Neuron (in vitro differentiated cells): Measurements from ENCODE around the gene KCNJ10.

Experiments used
- H2AFZ ChIP-seq: one replicate; pipeline ENCODE4 v1.6.1; 2013; ENCODE audit warnings: low read depth, mild to moderate bottlenecking, inconsistent platforms, low read length, moderate library complexity
- H3K27me3 ChIP-seq: one replicate; pipeline ENCODE4 v1.6.1; 2013; ENCODE audit warnings: low read length; ENCODE audit not compliant: insufficient read depth
- H3K36me3 ChIP-seq: one replicate; pipeline ENCODE4 v1.6.1; 2013; ENCODE audit warnings: low read length; ENCODE audit not compliant: insufficient read depth
- H3K4me1 ChIP-seq: one replicate; pipeline ENCODE4 v1.6.1; 2013; ENCODE audit warnings: low read length; ENCODE audit not compliant: insufficient read depth
- H3K4me3 ChIP-seq: 2 replicates; pipeline ENCODE4 v1.5.1; 2013; ENCODE audit warnings: mild to moderate bottlenecking, low read length, moderate library complexity
- H3K9me3 ChIP-seq: one replicate; pipeline ENCODE4 v1.6.1; 2013; ENCODE audit warnings: low read length

KCNJ10 gene

GRCh38 chr1:160085686-160086455, 15.9 kb upstream of the KCNJ10 start:
- no peak overlapping the region for H3K4me3 ChIP-seq
- H3K27me3 ChIP-seq, result peaks cover 14% of the 10 kb centered on the region
- peaks cover 15% of the 10 kb centered on the region for H3K4me1 ChIP-seq
- no peaks in the 10 kb centered on the region for H3K36me3 ChIP-seq
- no peak overlapping the region for H2AFZ ChIP-seq
- no peaks in the 10 kb centered on the region for H3K9me3 ChIP-seq

GRCh38 chr1:160084771-160085321, 14.9 kb upstream of the KCNJ10 start:
- no peaks in the 10 kb centered on the region for H3K9me3 ChIP-seq
- H3K4me3 ChIP-seq, result no peak overlapping the region
- peaks cover 16% of the 10 kb centered on the region for H3K4me1 ChIP-seq
- H3K27me3 ChIP-seq, result peaks cover 20% of the 10 kb centered on the region
- H2AFZ ChIP-seq, result no peak overlapping the region
- H3K36me3 ChIP-seq, result no peaks in the 10 kb centered on the region

DNA sequence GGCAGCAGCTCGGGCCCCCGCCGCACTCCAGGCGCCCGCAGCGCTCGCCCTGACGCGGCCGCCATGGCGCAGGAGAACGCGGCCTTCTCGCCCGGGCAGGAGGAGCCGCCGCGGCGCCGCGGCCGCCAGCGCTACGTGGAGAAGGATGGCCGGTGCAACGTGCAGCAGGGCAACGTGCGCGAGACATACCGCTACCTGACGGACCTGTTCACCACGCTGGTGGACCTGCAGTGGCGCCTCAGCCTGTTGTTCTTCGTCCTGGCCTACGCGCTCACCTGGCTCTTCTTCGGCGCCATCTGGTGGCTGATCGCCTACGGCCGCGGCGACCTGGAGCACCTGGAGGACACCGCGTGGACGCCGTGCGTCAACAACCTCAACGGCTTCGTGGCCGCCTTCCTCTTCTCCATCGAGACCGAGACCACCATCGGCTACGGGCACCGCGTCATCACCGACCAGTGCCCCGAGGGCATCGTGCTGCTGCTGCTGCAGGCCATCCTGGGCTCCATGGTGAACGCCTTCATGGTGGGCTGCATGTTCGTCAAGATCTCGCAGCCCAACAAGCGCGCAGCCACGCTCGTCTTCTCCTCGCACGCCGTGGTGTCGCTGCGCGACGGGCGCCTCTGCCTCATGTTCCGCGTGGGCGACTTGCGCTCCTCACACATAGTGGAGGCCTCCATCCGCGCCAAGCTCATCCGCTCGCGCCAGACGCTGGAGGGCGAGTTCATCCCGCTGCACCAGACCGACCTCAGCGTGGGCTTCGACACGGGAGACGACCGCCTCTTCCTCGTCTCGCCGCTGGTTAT, 14.2 kb upstream of the KCNJ10 start:
- Histone ChIP-seq H3K27me3 (peaks cover 21% of the 10 kb centered on the region), H2AFZ (no peak overlapping the region), H3K9me3 (no peaks in the 10 kb centered on the region), H3K4me1 (peaks cover 16% of the 10 kb centered on the region), H3K4me3 (no peak overlapping the region), H3K36me3 (no peaks in the 10 kb centered on the region)

DNA sequence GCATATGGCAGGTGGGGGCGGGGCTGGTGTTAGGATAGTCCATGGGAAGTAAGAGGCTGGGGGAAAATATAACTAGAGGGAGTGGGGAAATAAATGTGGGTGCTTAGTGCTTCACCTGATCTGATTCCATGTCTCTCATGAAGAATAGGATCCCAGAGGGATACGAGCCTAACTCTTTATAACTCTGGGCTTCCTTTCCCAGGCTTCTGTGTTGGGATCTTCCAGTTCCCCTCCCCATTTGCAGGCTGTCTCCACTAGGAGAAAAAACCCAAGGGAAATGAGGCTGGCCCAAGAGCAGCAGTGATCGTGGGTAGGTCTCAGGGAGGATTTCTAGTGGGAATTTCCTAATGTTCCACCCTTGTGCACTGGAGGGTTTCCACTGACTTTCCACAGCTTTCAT, 13.0 kb upstream of the KCNJ10 start:
- Histone ChIP-seq H3K4me3 (no peak overlapping the region), H3K4me1 (peaks cover 16% of the 10 kb centered on the region), H2AFZ (no peak overlapping the region), H3K36me3 (no peaks in the 10 kb centered on the region), H3K27me3 (peaks cover 21% of the 10 kb centered on the region), H3K9me3 (no peaks in the 10 kb centered on the region)

DNA sequence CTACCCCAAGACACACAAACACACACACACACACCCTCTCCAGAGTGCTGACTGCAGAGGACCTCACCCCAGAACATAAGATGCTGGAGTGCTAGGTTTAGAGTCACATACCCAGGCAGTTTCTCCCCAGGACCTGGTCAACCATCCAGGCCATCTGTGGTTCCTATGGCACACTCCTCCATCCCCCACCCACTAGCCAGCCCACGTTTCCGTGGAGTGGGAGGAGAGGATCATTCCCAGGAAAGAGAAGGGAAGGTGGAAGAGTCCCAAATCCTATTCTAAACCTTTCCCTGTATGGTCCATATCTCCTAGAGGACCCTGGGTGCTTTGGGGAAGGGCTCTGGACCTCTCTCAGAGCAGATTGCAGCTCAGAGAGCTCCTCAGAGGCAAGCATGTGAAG, 12.5 kb upstream of the KCNJ10 start:
- H3K9me3 ChIP-seq, result no peaks in the 10 kb centered on the region
- H3K27me3 ChIP-seq, result peaks cover 21% of the 10 kb centered on the region
- peaks cover 16% of the 10 kb centered on the region for H3K4me1 ChIP-seq
- no peak overlapping the region for H2AFZ ChIP-seq
- no peak overlapping the region for H3K4me3 ChIP-seq
- H3K36me3 ChIP-seq, result no peaks in the 10 kb centered on the region

- Histone ChIP-seq H3K4me3 (no peak within 1 kb of the TSS), H3K36me3 (no peaks in the 10 kb centered on the region), H3K9me3 (no peaks in the 10 kb centered on the region), H2AFZ (no peak within 1 kb of the TSS), H3K27me3 (peaks cover 22% of the 10 kb centered on the region), H3K4me1 (peaks cover 16% of the 10 kb centered on the region)
Observed at GRCh38 chr1:160081261-160081936, 11.4 kb upstream of the KCNJ10 start, which contains the start of gene KCNJ9. Gene KCNJ9 (plus strand): TSS chr1:160081538. CDS start chr1:160084031, 2,493 bp downstream.

DNA sequence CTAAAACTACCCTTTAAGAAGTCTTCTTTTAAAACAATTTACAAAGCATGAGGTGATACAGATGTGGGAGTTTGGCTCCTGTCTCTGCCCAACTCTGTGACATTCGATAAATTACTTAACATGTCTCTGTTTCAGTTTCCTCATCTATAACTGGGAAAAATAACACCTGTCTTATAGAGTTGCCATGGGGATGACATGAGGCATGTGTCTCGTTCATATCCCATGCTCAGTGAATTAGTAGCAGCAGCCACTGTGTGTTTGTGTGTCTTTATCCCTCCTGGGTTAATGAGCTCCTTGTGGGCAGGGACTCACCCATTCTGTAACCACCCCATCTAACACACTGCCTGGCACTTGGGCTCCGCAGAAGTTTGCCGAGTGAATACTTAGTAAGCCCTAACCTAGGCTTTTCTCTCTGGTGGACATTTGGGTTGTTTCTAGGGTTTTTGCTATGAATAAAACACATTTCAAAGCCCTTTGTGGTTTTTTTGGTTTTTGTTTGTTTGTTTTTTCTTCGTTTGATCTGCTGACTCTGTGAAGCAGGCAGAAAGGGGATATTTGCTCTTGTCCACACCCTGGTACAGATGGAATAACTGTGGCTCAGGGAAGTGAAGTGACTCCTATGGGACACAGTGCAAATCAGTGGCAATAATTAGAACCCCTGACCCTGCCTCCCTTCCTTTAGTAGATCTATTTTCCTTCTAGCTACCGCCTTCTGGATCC, 10.6 kb upstream of the KCNJ10 start:
- H3K27me3 ChIP-seq, result peaks cover 26% of the 10 kb centered on the region
- no peak overlapping the region for H2AFZ ChIP-seq

GRCh38 chr1:160079448-160079847, 9.5 kb upstream of the KCNJ10 start:
- no peaks in the 10 kb centered on the region for H3K36me3 ChIP-seq
- peaks cover 10% of the 10 kb centered on the region for H3K4me1 ChIP-seq
- no peak overlapping the region for H3K4me3 ChIP-seq
- H2AFZ ChIP-seq, result no peak overlapping the region
- peaks cover 34% of the 10 kb centered on the region for H3K27me3 ChIP-seq
- H3K9me3 ChIP-seq, result no peaks in the 10 kb centered on the region

More for the DNA sequence above, 10.6 kb upstream of the KCNJ10 start:
- Histone ChIP-seq H3K4me3 (no peak overlapping the region), H3K36me3 (no peaks in the 10 kb centered on the region), H3K4me1 (peaks cover 10% of the 10 kb centered on the region), H3K9me3 (no peaks in the 10 kb centered on the region)

DNA sequence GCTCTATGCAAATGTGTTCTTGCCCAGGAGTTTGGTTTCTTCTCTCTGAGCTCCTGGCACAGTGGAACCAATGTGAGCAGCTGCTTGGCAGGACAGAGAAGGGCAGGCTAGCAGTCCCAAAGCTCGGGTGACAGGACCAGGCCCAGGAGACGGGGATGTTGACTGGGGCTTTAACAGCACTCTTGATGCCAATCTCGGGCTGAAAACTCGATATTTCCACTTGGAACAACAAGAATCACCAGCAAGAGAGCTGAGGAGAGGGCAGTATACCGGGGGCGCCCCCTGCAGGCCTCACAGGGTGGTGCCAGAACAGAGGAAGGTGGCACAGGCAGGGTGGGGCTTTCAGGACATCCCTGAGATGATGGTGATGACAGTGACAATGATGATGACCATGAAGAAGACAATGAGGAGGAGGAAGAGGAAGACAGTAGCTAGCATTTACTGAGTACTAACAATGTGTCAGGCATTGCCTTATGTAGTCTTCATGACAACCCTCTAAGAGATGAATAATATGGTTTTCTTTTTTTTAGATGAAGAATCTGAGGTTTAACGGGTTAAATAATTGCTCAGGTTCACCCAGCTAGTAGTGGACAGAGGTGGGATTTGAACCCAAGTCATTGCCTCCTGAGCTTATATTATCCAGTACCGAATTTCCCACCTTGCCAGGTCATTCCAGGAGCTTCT, 8.7 kb upstream of the KCNJ10 start:
- Histone ChIP-seq H3K27me3 (peaks cover 39% of the 10 kb centered on the region), H3K4me3 (no peak overlapping the region), H3K36me3 (no peaks in the 10 kb centered on the region), H3K9me3 (no peaks in the 10 kb centered on the region), H3K4me1 (peaks cover 10% of the 10 kb centered on the region), H2AFZ (no peak overlapping the region)

DNA sequence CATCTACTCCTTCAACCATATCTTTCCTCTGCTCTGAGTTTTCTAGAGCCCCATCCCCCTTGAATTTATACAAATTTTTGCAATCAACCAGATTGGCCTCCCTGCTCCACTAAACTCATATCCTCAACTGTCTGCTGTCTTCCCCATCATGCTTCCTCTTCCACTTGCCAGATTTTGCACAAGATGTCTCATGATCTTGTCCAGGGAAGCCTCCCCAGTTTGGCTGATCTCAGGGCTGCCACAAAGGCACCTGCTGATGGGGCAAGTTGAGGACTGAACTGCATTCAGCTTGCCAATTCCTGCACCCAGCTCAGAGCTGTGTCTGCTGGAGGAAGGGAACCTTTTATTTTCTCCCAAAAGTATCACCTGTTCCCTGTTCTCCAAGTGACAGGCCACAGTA, 7.5 kb upstream of the KCNJ10 start:
- no peaks in the 10 kb centered on the region for H3K36me3 ChIP-seq

DNA sequence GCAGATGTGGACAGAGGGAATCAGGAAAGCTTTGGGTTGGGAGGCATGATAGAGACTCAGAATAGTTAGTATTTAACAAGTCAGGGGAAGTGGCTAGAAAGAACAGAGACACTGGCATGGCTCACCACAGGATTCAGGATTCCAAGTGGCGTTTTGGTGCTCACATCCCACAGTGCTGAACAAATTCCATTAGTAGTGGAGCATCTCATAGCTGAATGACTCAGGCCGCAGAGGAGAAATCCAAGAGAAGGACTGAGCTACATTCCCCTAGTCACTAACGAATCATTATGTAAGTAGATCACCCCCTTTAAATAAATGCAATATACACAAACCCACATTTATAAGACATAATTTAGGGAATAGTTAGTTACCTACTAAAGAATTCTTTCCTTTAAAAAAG, 6.3 kb upstream of the KCNJ10 start:
- Histone ChIP-seq H3K4me3 (no peak overlapping the region), H3K4me1 (peaks cover 5% of the 10 kb centered on the region), H3K9me3 (no peaks in the 10 kb centered on the region), H2AFZ (no peak overlapping the region), H3K36me3 (no peaks in the 10 kb centered on the region), H3K27me3 (peaks cover 43% of the 10 kb centered on the region)

More for the DNA sequence above, 7.5 kb upstream of the KCNJ10 start:
- Histone ChIP-seq H3K4me1 (peaks cover 10% of the 10 kb centered on the region), H3K4me3 (no peak overlapping the region), H3K27me3 (peaks cover 34% of the 10 kb centered on the region), H2AFZ (no peak overlapping the region), H3K9me3 (no peaks in the 10 kb centered on the region)

DNA sequence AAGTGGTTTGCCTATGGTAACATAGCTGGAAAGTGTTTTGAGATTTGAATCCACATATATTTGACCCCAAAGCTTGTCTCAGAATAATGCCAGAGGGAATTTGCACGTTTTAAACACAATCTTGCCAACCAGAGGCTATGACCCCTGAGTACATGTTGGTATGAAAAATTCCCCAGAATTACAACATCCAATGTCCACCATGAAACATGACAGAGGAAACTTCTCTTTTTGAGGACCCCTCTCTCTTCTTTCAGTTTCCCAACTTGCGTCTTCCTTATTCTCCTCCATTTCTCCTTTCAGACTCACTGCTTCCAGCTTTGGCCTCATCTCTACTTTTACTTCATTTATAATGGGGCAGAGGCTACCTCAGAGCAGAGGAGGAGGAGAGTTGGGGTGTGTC, 5.9 kb upstream of the KCNJ10 start:
- Histone ChIP-seq H3K27me3 (peaks cover 46% of the 10 kb centered on the region), H3K4me3 (no peak overlapping the region), H3K36me3 (no peaks in the 10 kb centered on the region), H3K4me1 (peaks cover under 1% of the 10 kb centered on the region), H2AFZ (no peak overlapping the region), H3K9me3 (no peaks in the 10 kb centered on the region)
